CD4-positive, alpha-beta T cell treated with Interleukin-6 for 4 hours (primary cell): ENCODE results near the gene GOLGA8T.
"Not testable (repeated sequence)": the region's sequence is repeated elsewhere in the genome, so short reads cannot be mapped to it uniquely, and the experiment has no call there.

Source experiments
- DNase-seq: peaks from one replicate; pipeline ENCODE4 v3.0.0-alpha.2; 2020; ENCODE audit warnings: mixed read lengths

GOLGA8T gene

GRCh38 chr15:30192119-30192745 is 57.4 kb downstream of the GOLGA8T start:
- DNase-seq, result not testable (repeated sequence)

- not testable (repeated sequence) for DNase-seq
These were observed 58.0 kb downstream of the GOLGA8T start for GRCh38 chr15:30192892-30193291.
